GM18870 (cell line): ENCODE measurements around the gene STIP1.
"Not testable (repeated sequence)": the region's sequence is repeated elsewhere in the genome, so short reads cannot be mapped to it uniquely, and the experiment has no call there.

Experiments
- ATAC-seq: cut with Tn5 transposase; IDR thresholded peaks from one replicate; pipeline ENCODE4 v1.9.1; 2021; ENCODE audit warnings: moderate library complexity; ENCODE audit not compliant: unreplicated experiment

STIP1 gene

DNA sequence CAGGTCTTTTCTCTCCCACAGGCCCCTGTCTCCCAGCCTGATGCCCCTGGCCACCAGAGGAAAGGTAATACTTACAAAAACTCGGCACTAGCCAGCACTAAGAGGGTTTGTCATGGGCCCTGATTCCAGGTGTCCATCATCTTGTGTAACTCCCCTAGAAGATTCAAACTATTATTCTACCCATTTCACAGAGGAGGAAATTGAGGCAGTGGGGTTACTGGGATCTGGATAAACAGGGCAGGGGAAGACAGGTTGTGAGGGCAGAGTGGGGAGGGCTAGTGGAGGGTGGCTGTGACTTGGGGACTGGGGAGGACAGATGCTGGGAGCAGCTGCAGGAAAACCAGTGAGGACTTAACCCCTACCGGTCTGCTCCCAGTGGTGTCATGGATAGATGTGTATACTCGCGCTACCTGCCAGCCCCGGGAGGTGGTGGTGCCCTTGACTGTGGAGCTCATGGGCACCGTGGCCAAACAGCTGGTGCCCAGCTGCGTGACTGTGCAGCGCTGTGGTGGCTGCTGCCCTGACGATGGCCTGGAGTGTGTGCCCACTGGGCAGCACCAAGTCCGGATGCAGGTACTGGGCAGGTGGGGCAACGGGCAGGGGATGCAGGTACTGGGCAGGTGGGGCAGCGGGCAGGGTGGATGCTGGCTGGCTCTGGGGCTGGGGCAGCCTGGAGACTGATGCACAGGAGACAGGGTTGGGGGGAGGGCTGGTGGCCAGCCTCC is 49.6 kb downstream of the STIP1 start:
- ATAC-seq: no peak

DNA sequence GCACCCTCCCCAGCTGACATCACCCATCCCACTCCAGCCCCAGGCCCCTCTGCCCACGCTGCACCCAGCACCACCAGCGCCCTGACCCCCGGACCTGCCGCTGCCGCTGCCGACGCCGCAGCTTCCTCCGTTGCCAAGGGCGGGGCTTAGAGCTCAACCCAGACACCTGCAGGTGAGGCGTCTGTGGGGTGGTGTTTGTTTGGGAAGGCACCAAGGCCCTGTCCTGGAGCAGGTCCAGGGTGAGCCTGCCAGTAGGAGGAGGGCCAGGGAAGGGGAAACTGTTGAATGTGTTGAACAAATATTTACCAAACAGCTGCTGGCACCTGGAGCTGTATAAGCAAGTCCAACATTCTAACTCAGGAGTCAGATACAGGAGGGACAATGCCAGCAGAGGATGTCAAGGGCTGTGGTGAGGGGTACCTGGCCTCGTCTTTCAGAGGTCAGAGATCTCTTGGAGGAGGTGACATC is 51.5 kb downstream of the STIP1 start:
- ATAC-seq: no peak

GRCh38 chr11:64238076-64238475 is 52.1 kb downstream of the STIP1 start:
- no peak for ATAC-seq

- no peak for ATAC-seq
Observed at GRCh38 chr11:64238999-64239398, 53.0 kb downstream of the STIP1 start.

- no peak for ATAC-seq
Observed at GRCh38 chr11:64239662-64240434, 53.9 kb downstream of the STIP1 start.

DNA sequence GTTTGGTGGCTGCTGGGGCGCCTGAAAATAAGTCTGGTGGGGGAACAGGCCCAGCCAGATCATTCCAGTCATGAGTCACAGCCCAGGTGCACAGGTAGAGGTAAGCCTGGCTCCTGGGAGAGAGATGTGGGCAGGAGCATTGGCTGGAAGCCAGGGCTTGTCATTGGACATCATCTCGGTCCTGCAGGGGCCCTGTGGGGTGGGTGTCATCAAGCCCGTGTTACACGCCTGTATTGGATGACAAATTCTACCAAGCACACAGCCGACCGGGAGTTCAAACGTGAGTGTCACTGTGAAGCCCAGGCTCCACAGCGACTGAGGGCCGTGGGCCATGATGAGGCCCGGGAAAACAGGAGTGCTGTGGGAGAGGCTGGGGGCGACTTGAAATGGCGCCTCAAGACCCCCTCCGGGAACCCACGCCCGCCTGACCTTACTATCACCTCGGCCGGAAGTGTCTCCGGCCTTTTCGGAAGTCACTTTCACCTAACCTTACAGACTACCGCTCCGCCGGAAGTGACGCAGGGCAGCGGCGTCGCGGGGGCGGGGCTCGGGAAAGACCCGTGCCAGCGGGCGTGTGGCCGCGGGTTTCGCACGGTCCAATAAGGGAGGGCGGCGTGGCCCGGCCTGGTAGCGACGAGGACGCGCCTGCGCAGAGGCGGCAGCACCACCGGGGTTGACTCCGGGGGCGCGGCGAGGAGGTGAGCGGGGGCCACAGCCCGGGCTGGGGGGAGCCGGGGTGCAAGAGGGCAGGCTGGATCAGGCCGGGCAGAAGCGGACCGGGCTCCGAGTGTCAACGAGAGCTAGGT is 54.7 kb downstream of the STIP1 start, which contains the start of gene FKBP2:
TSS of gene FKBP2 (plus strand) at position 661 of the 806 bp plus-strand sequence. CDS start 1,293 bp downstream, outside the sequence.
- peak; percentile 43 for ATAC-seq

DNA sequence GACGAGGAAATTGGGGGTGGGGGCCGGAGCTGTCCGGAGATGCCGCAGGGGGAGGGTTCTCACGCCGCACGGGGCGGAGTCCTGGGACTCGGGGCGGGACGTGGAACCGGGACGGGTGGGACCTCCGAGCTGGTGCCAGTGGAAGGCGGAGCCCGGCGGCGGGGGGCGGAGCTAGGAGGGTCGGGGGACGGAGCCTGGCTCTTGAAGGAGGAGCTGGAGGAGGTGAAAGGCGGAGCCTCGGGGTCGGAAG is 55.2 kb downstream of the STIP1 start:
- no peak for ATAC-seq

- peak; percentile 62 for ATAC-seq
Observed at GRCh38 chr11:64241491-64242374, 55.8 kb downstream of the STIP1 start.

DNA sequence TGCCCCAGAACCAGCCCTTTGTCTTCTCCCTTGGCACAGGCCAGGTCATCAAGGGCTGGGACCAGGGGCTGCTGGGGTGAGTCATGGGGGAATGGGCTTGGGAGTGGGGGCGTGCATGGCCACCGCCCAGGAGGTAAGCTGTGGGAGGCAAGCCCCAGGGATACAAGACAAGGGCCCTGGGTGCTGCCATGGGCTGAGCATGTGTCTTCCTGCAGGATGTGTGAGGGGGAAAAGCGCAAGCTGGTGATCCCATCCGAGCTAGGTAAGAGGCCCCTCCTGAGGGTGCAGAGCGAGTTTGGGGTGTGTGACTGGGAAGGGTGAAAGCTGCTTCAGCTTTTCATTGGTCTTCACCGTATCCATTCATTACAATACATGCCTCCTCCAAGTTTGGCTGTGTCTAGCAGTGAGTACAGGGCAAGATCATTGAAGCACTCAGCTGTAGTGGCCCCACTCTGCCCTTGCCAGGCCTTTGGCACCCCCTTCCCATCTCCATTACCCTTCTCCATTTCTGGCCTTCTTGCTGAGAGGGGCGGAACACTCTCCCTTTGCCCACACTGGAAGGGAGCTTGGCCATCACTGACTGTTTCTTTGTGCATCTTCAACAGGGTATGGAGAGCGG is 57.4 kb downstream of the STIP1 start:
- ATAC-seq: no peak

GRCh38 chr11:64244107-64244506 is 58.1 kb downstream of the STIP1 start:
- no peak for ATAC-seq

GRCh38 chr11:64244966-64245365 is 59.0 kb downstream of the STIP1 start:
- ATAC-seq: no peak

GRCh38 chr11:64245401-64245796 is 59.4 kb downstream of the STIP1 start:
- no peak for ATAC-seq

- no peak for ATAC-seq
Observed at GRCh38 chr11:64245797-64246620, 60.0 kb downstream of the STIP1 start.

GRCh38 chr11:64246621-64246870 is 60.6 kb downstream of the STIP1 start:
- ATAC-seq: not testable (repeated sequence)

GRCh38 chr11:64246871-64247728 is 61.1 kb downstream of the STIP1 start, which contains the start of gene PPP1R14B:
TSS of gene PPP1R14B (minus strand) at chr11:64246943. CDS start at chr11:64246673, 270 bp downstream.
- no peak for ATAC-seq

GRCh38 chr11:64247729-64248531 is 62.0 kb downstream of the STIP1 start:
- ATAC-seq: no peak

DNA sequence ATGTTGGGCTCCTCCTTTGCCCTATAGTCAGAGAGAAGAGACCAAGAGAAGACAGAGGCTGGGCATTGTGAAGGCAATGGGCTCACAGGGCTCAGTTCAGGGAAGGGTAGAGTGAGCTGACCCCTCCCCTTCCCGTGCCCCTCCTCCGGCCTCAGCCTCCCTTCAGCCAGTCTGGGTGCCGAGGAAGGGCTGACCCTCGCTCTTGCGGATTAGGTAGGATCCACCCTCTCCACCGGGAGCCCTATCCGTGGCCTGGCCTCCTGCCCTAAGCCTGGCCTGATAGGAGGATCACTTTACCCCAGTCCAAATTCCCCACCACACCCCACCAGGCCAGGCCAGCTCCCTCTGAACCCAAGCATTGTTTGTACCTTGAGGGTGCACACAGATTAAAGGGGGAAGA is 62.6 kb downstream of the STIP1 start:
- no peak for ATAC-seq

DNA sequence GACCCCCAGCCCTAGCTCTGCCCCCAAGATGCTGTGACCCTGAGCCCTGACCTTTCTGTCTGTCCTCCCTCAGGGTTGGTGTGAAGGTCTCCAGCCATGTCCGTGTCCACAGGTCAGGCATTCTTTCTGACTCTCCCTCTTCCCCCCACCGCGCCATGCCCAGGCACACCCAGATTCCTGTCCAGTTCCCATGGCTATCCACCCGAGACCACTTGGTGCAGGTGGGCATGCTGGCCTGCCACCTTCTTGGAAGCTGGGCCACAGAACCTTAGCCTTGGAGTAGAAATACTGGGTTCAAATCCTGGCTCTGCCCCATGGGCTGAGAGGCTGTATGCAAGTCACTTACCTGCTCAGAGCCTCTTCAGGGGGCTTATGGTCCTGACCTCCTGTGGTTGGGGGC is 63.1 kb downstream of the STIP1 start:
- no peak for ATAC-seq
